ENCODE results near the gene PAFAH1B2. TPM values are rescaled to one million over a fixed set of nuclear protein-coding genes. Genes with fewer than 3 reads are reported as not detected.
A peak's percentile ranks its signal among the peaks of the same experiment; 100 is the strongest.
"Not testable (repeated sequence)": the region's sequence is repeated elsewhere in the genome, so short reads cannot be mapped to it uniquely, and the experiment has no call there.

Gene PAFAH1B2
- total RNA-seq, 2 donors from 2014 or later = 72.5 to 126 TPM

- TF ChIP-seq CTCF (IDR thresholded peaks at IDR 0.05) (no peak), POLR2A (IDR thresholded peaks at IDR 0.05) (no peak), POLR2AphosphoS5 (IDR thresholded peaks at IDR 0.05) (no peak)
- H3K4me1 ChIP-seq (replicated peaks) = peaks cover 18% of the 10 kb centered on the region
- WGBS = 91% methylated on average over 22 of the region's 22 CpGs
- intact Hi-C loops (cut with DNase I) = no loop called here
- DNase-seq (ENCODE audit: low spot score) = peak; percentile 3
- peak overlapping the region; percentile 50 to 98 for H3K27ac ChIP-seq
- H3K9me3 ChIP-seq = no peaks in the 10 kb centered on the region
- no peaks in the 10 kb centered on the region for H3K36me3 ChIP-seq
- H3K4me3 ChIP-seq = no peak overlapping the region
- H3K27me3 ChIP-seq (replicated peaks; ENCODE audit: insufficient read depth) = no peaks in the 10 kb centered on the region
Observed at GRCh38 chr11:117181586-117182550, 37.8 kb downstream of the PAFAH1B2 start.

GRCh38 chr11:117182551-117182935, 38.5 kb downstream of the PAFAH1B2 start:
- 95% methylated on average over 10 of the region's 10 CpGs for WGBS
- Histone ChIP-seq H3K27me3 (replicated peaks; ENCODE audit: insufficient read depth) (no peaks in the 10 kb centered on the region), H3K4me1 (replicated peaks) (peaks cover 16% of the 10 kb centered on the region), H3K27ac (peak overlapping the region; percentile 50 to 98), H3K4me3 (no peak overlapping the region), H3K9me3 (no peaks in the 10 kb centered on the region), H3K36me3 (peaks cover 0 to under 1% of the 10 kb centered on the region in 2 donors)
- TF ChIP-seq POLR2AphosphoS5 (IDR thresholded peaks at IDR 0.05) (no peak), CTCF (IDR thresholded peaks at IDR 0.05) (no peak), POLR2A (IDR thresholded peaks at IDR 0.05) (no peak)
- peak; percentile 3 for DNase-seq (ENCODE audit: low spot score)
- intact Hi-C loops (cut with DNase I) = no loop called here

GRCh38 chr11:117183178-117183577, 39.1 kb downstream of the PAFAH1B2 start:
- DNase-seq (ENCODE audit: low spot score); H3K4me3 ChIP-seq; intact Hi-C loops (cut with DNase I); H3K27me3 ChIP-seq (replicated peaks; ENCODE audit: insufficient read depth); H3K36me3 ChIP-seq; H3K9me3 ChIP-seq: not testable (repeated sequence)
- H3K4me1 ChIP-seq (replicated peaks) = peaks cover 16% of the 10 kb centered on the region
- H3K27ac ChIP-seq = peak overlapping the region; percentile 50 to 98
- 93% methylated on average over 13 of the region's 13 CpGs for whole genome bisulfite sequencing

GRCh38 chr11:117183724-117184349, 39.8 kb downstream of the PAFAH1B2 start:
- no peaks in the 10 kb centered on the region for H3K9me3 ChIP-seq
- DNase-seq (ENCODE audit: low spot score) = peak; percentile 81
- intact Hi-C loops (cut with DNase I) = no loop called here

More at GRCh38 chr11:117183724-117184349, 39.8 kb downstream of the PAFAH1B2 start:
- H3K36me3 ChIP-seq = peaks cover 0 to 12% of the 10 kb centered on the region in 2 donors
- peak; percentile 82 for TF ChIP-seq POLR2AphosphoS5 (IDR thresholded peaks at IDR 0.05)
- no peak for TF ChIP-seq CTCF (IDR thresholded peaks at IDR 0.05)
- 45% methylated on average over 11 of the region's 11 CpGs for WGBS
- peak overlapping the region; percentile 50 to 98 for H3K27ac ChIP-seq
- no peaks in the 10 kb centered on the region for H3K27me3 ChIP-seq (replicated peaks; ENCODE audit: insufficient read depth)
- H3K4me3 ChIP-seq = no peak overlapping the region
- peaks cover 16% of the 10 kb centered on the region for H3K4me1 ChIP-seq (replicated peaks)
